Neuronal stem cell (in vitro differentiated cells): ENCODE data around the gene UNC13C.

Experiments used
- DNase-seq: peaks from one replicate; pipeline ENCODE4 v3.0.0-alpha.2; 2013; ENCODE audit warnings: low spot score
- H2AFZ ChIP-seq: one replicate; pipeline ENCODE4 v1.6.1; 2013; ENCODE audit warnings: mild to moderate bottlenecking, low read length, inconsistent platforms
- H2AK5ac ChIP-seq: 2 replicates; pipeline ENCODE4 v1.6.1; 2013; ENCODE audit warnings: low read depth, mild to moderate bottlenecking, inconsistent platforms, low read length, moderate library complexity, mixed read lengths
- H2BK120ac ChIP-seq: 2 replicates; pipeline ENCODE4 v1.6.1; 2013; ENCODE audit warnings: low read depth, mild to moderate bottlenecking, inconsistent platforms, low read length, moderate library complexity, mixed read lengths
- H2BK12ac ChIP-seq: one replicate; pipeline ENCODE4 v1.6.1; 2013; ENCODE audit warnings: low read length, inconsistent platforms
- H2BK15ac ChIP-seq: 2 replicates; pipeline ENCODE4 v1.6.1; 2013; ENCODE audit warnings: mild to moderate bottlenecking, low read length, inconsistent platforms, mixed read lengths
- H2BK5ac ChIP-seq: one replicate; pipeline ENCODE4 v1.6.1; 2013; ENCODE audit warnings: inconsistent platforms, mild to moderate bottlenecking, low read length, moderate library complexity
- H3K14ac ChIP-seq: one replicate; pipeline ENCODE4 v1.6.1; 2013; ENCODE audit warnings: low read length, inconsistent platforms
- H3K18ac ChIP-seq: 2 replicates; pipeline ENCODE4 v1.6.1; 2013; ENCODE audit warnings: low read length, inconsistent platforms
- H3K23ac ChIP-seq: 2 replicates; pipeline ENCODE4 v1.6.1; 2013; ENCODE audit warnings: low read depth, mild to moderate bottlenecking, mixed read lengths, low read length, inconsistent platforms; ENCODE audit not compliant: poor library complexity
- H3K27ac ChIP-seq: replicated peaks from 3 replicates; pipeline ENCODE4 v1.5.1; 2013; ENCODE audit warnings: low read length, inconsistent platforms
- H3K27me3 ChIP-seq, 3 experiments: 2 replicates each; pipeline ENCODE4 v1.6.1; 2013; ENCODE audit warnings: low read length in 3 of 3, mild to moderate bottlenecking in 2 of 3, inconsistent platforms in 1 of 3, low read depth in 1 of 3, mixed read lengths in 1 of 3, moderate library complexity in 1 of 3; ENCODE audit not compliant: control insufficient read depth in 3 of 3, insufficient read depth in 3 of 3
- H3K36me3 ChIP-seq, 2 donors: replicated peaks in 1 of 2; 2 replicates each; pipeline ENCODE4 v1.6.1; 2013; ENCODE audit warnings: low read length in 2 of 2; ENCODE audit not compliant: control insufficient read depth in 2 of 2, insufficient read depth in 2 of 2
- H3K4ac ChIP-seq: 2 replicates; pipeline ENCODE4 v1.6.1; 2013; ENCODE audit warnings: inconsistent platforms, mild to moderate bottlenecking, low read length, moderate library complexity
- H3K4me1 ChIP-seq, 2 donors: 1 replicate in 1 of 2; 2 replicates in 1 of 2; pipeline ENCODE4 v1.6.1; 2013; ENCODE audit warnings: low read length in 2 of 2, low read depth in 1 of 2; ENCODE audit not compliant: control insufficient read depth in 2 of 2, insufficient read depth in 1 of 2
- H3K4me2 ChIP-seq: one replicate; pipeline ENCODE4 v1.6.1; 2013; ENCODE audit warnings: mild to moderate bottlenecking, low read length, inconsistent platforms; ENCODE audit not compliant: insufficient read depth, poor library complexity, severe bottlenecking
- H3K4me3 ChIP-seq, 2 donors: 2 replicates each; pipeline ENCODE4 v1.5.1; 2013; ENCODE audit warnings: low read length in 2 of 2, mild to moderate bottlenecking in 2 of 2, inconsistent platforms in 1 of 2, moderate library complexity in 1 of 2
- H3K79me1 ChIP-seq: one replicate; pipeline ENCODE4 v1.6.1; 2013; ENCODE audit warnings: low read depth, mild to moderate bottlenecking, inconsistent platforms, low read length, moderate library complexity
- H3K9ac ChIP-seq: one replicate; pipeline ENCODE4 v1.6.1; 2013; ENCODE audit warnings: mild to moderate bottlenecking, low read depth, low read length, inconsistent platforms; ENCODE audit not compliant: poor library complexity
- H3K9me3 ChIP-seq, 2 donors: replicated peaks in 1 of 2; 2 replicates each; pipeline versions ENCODE3 to v1.6.1; 2013; ENCODE audit warnings: low read length in 2 of 2, mild to moderate bottlenecking in 2 of 2, inconsistent platforms in 1 of 2, low read depth in 1 of 2, mixed read lengths in 1 of 2, moderate library complexity in 1 of 2; ENCODE audit not compliant: control insufficient read depth in 2 of 2, insufficient read depth in 1 of 2
- H4K8ac ChIP-seq: one replicate; pipeline ENCODE4 v1.6.1; 2013; ENCODE audit warnings: low read depth, mild to moderate bottlenecking, inconsistent platforms, low read length, moderate library complexity
- H4K91ac ChIP-seq: one replicate; pipeline ENCODE4 v1.6.1; 2013; ENCODE audit warnings: low read length, low read depth, mild to moderate bottlenecking, inconsistent platforms; ENCODE audit not compliant: poor library complexity
- WGBS, 2 donors: extraction: QIAGEN DNeasy Blood & Tissue Kit; methylation state at CpG; one replicate each; pipeline ENCODE4 v1.1.7; 2013; ENCODE audit warnings: missing lambda C conversion rate in 2 of 2, mixed read lengths in 1 of 2; ENCODE audit not compliant: insufficient read length in 2 of 2, insufficient replicate concordance in 1 of 2; ENCODE audit errors: extremely low coverage in 2 of 2; 5-methylcytosine and 5-hydroxymethylcytosine counted together

The UNC13C gene

GRCh38 chr15:54506977-54507524 is 528.8 kb downstream of the UNC13C start:
- Histone ChIP-seq H3K9ac (no peak overlapping the region), H3K9me3 (no peaks in the 10 kb centered on the region), H2AK5ac (no peak overlapping the region), H3K36me3 (no peaks in the 10 kb centered on the region), H3K14ac (no peak overlapping the region), H3K4ac (no peak overlapping the region), H3K79me1 (no peaks in the 10 kb centered on the region), H2BK12ac (no peak overlapping the region), H4K8ac (no peak overlapping the region), H3K18ac (no peak overlapping the region), H2AFZ (no peak overlapping the region), H3K4me1 (no peaks in the 10 kb centered on the region), H4K91ac (no peak overlapping the region), H2BK5ac (no peak overlapping the region), H3K4me2 (no peak overlapping the region), H3K27me3 (no peaks in the 10 kb centered on the region), H3K23ac (no peak overlapping the region), H2BK15ac (no peak overlapping the region), H3K27ac (no peak overlapping the region), H3K4me3 (no peak overlapping the region), H2BK120ac (no peak overlapping the region)
- DNase-seq = no peak

- H3K4me1 ChIP-seq = no peaks in the 10 kb centered on the region
- no peak overlapping the region for H2BK12ac ChIP-seq
- H2AFZ ChIP-seq = no peak overlapping the region
- H3K18ac ChIP-seq = no peak overlapping the region
- H3K27me3 ChIP-seq = no peaks in the 10 kb centered on the region
- no peak overlapping the region for H2BK120ac ChIP-seq
- H2AK5ac ChIP-seq = no peak overlapping the region
- H2BK15ac ChIP-seq = no peak overlapping the region
- no peak overlapping the region for H4K8ac ChIP-seq
- no peak for DNase-seq
- H3K36me3 ChIP-seq = no peaks in the 10 kb centered on the region
- H3K4me2 ChIP-seq = no peak overlapping the region
- H3K9me3 ChIP-seq = no peaks in the 10 kb centered on the region
- H3K4ac ChIP-seq = no peak overlapping the region
- no peak overlapping the region for H4K91ac ChIP-seq
- H2BK5ac ChIP-seq = no peak overlapping the region
- no peak overlapping the region for H3K4me3 ChIP-seq
- no peak overlapping the region for H3K27ac ChIP-seq
- H3K23ac ChIP-seq = no peak overlapping the region
- H3K9ac ChIP-seq = no peak overlapping the region
- no peak overlapping the region for H3K14ac ChIP-seq
- WGBS, 2 donors = no CpG with 5 or more reads among the region's 2 CpGs
- H3K79me1 ChIP-seq = no peaks in the 10 kb centered on the region
These were observed 536.4 kb downstream of the UNC13C start for GRCh38 chr15:54514601-54515000.

- Histone ChIP-seq H2AK5ac (no peak overlapping the region), H3K27me3 (no peaks in the 10 kb centered on the region), H2BK15ac (no peak overlapping the region), H3K9ac (no peak overlapping the region), H3K4me1 (no peaks in the 10 kb centered on the region), H3K27ac (no peak overlapping the region), H3K4ac (no peak overlapping the region), H3K4me2 (no peak overlapping the region), H4K91ac (no peak overlapping the region), H3K36me3 (no peaks in the 10 kb centered on the region), H2BK12ac (no peak overlapping the region), H2AFZ (no peak overlapping the region), H3K18ac (no peak overlapping the region), H2BK5ac (no peak overlapping the region), H3K23ac (no peak overlapping the region), H3K4me3 (no peak overlapping the region), H3K9me3 (no peaks in the 10 kb centered on the region), H3K14ac (no peak overlapping the region), H4K8ac (no peak overlapping the region), H3K79me1 (no peaks in the 10 kb centered on the region), H2BK120ac (no peak overlapping the region)
- no peak for DNase-seq
- WGBS, 2 donors = no CpG with 5 or more reads among the region's 9 CpGs
These were observed 537.7 kb downstream of the UNC13C start for GRCh38 chr15:54515664-54516582.

- no peak overlapping the region for H3K18ac ChIP-seq
- no peak overlapping the region for H3K4me2 ChIP-seq
- no peak overlapping the region for H3K4me3 ChIP-seq
- DNase-seq = no peak
- H2AFZ ChIP-seq = no peak overlapping the region
- no peak overlapping the region for H2BK15ac ChIP-seq
- H2BK5ac ChIP-seq = no peak overlapping the region
- H3K4ac ChIP-seq = no peak overlapping the region
- no peak overlapping the region for H4K91ac ChIP-seq
- H3K14ac ChIP-seq = no peak overlapping the region
- no peaks in the 10 kb centered on the region for H3K9me3 ChIP-seq
- H3K9ac ChIP-seq = no peak overlapping the region
- H3K27me3 ChIP-seq = no peaks in the 10 kb centered on the region
- no peaks in the 10 kb centered on the region for H3K79me1 ChIP-seq
- no peak overlapping the region for H3K23ac ChIP-seq
- WGBS, 2 donors = no CpG with 5 or more reads among the region's 2 CpGs
- H2BK12ac ChIP-seq = no peak overlapping the region
- H4K8ac ChIP-seq = no peak overlapping the region
- H3K36me3 ChIP-seq = no peaks in the 10 kb centered on the region
- no peaks in the 10 kb centered on the region for H3K4me1 ChIP-seq
- H2AK5ac ChIP-seq = no peak overlapping the region
- H2BK120ac ChIP-seq = no peak overlapping the region
- no peak overlapping the region for H3K27ac ChIP-seq
These were observed 539.1 kb downstream of the UNC13C start for GRCh38 chr15:54517366-54517765.
